ENCODE measurements around the gene ASB1.

ASB1 gene

DNA sequence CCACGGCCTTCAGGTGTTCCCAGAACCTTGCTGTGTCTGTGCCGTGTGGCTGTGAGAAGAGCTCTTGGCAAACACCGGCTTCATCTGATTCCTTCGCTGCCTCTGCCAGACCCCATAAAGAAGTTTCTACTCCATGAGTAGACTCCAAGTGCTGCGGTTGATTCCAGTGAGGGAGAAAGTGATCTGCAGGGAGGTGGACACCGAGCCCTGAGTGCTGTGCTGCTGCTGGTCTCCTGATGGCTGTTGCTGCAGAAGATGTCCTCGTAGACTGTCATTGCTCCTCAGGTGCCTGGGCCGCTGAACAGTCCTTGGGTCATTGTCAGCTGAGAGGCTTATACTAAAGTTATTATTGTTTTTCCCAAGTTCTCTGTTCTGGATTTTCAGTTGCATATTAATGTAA, 19.6 kb downstream of the ASB1 start:
- TF ChIP-seq FOXP2 (optimal IDR thresholded peaks at IDR 0.05; ENCODE audit: borderline replicate concordance, extremely low read depth, extremely low read length, insufficient read depth) (no peak), SIN3A (IDR thresholded peaks at IDR 0.05; ENCODE audit: borderline replicate concordance, insufficient read depth, low read length) (no peak), TAF1 (IDR thresholded peaks at IDR 0.05; ENCODE audit: borderline replicate concordance, insufficient read depth, low read length) (no peak)
- TF ChIP-seq, protein P1, sequence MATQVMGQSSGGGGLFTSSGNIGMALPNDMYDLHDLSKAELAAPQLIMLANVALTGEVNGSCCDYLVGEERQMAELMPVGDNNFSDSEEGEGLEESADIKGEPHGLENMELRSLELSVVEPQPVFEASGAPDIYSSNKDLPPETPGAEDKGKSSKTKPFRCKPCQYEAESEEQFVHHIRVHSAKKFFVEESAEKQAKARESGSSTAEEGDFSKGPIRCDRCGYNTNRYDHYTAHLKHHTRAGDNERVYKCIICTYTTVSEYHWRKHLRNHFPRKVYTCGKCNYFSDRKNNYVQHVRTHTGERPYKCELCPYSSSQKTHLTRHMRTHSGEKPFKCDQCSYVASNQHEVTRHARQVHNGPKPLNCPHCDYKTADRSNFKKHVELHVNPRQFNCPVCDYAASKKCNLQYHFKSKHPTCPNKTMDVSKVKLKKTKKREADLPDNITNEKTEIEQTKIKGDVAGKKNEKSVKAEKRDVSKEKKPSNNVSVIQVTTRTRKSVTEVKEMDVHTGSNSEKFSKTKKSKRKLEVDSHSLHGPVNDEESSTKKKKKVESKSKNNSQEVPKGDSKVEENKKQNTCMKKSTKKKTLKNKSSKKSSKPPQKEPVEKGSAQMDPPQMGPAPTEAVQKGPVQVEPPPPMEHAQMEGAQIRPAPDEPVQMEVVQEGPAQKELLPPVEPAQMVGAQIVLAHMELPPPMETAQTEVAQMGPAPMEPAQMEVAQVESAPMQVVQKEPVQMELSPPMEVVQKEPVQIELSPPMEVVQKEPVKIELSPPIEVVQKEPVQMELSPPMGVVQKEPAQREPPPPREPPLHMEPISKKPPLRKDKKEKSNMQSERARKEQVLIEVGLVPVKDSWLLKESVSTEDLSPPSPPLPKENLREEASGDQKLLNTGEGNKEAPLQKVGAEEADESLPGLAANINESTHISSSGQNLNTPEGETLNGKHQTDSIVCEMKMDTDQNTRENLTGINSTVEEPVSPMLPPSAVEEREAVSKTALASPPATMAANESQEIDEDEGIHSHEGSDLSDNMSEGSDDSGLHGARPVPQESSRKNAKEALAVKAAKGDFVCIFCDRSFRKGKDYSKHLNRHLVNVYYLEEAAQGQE (IDR thresholded peaks at IDR 0.05; ENCODE audit: insufficient read depth in 1 of 2, low read depth in 2 of 2, low read length in 2 of 2): no peak

DNA sequence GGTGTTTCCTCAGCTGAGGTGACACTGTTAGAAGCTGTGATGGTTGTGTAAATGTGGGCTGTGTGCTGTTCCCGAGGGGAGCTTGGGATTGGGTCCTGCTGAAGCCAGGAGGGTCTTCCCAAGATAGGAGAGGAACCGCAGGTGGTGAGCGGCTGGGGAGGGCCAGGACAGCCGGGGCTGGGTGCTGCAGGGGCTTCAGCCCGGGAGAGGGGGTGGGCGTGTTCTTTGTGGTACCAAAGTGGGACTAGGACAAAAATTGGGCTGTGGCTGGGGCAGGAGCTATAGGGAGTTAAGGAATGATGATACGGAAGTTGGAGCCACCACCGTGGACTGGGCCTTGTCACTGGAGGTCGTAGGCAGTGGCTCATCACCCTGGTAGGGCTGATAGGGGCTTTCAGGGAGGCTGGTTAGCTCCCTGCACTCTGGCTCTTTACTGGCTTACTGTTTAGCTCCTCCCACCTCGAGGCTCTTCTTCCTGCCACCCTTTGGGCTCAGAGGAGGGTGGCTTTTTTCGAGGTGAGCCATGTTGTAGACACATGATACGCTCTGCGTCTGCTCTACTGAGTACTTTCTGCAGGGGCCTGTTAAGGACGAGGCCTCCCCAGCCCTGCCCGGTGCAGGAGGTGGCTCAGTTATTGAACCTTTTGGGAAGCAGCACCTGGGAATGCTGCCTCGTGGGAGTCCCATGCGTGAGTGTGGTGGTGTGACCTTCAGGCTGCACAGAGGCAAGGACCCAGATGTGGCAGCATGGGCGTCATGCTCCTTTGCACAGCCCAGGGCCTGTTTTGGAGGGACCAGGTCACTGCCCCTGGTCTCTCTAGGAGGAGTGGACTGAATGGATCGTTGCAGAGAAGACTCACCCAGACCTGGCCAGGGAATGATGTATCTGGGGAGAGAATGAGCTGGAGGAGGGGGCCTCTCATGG, 21.6 kb downstream of the ASB1 start:
- TF ChIP-seq POLR2AphosphoS5 (IDR thresholded peaks at IDR 0.05; ENCODE audit: low read depth, low read length) (no peak), FOXP2 (optimal IDR thresholded peaks at IDR 0.05; ENCODE audit: borderline replicate concordance, extremely low read depth, extremely low read length, insufficient read depth) (no peak), TAF1 (IDR thresholded peaks at IDR 0.05; ENCODE audit: borderline replicate concordance, insufficient read depth, low read length) (no peak)

DNA sequence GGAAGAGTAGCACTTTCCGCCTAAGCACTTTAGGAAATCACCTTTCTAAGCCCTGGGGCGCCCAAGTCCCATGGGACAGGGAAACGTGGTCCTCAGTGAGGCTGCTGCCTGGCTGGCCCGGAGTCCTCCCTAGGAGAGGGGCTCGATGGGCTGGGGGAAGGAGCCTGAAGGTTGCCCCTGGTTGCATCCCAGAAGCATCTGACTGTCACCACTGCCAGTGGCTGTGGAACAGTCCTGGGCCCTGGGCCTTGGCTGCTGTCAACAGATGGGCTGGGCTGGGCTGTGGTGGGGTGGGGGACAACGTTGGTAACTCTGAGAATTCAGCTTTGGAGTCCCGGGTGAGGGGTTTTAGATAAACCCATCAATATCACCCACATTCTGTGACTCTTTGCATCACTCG, 22.5 kb downstream of the ASB1 start:
- no peak for TF ChIP-seq SIN3A (IDR thresholded peaks at IDR 0.05; ENCODE audit: borderline replicate concordance, insufficient read depth, low read length)
- TF ChIP-seq FOXP2 (optimal IDR thresholded peaks at IDR 0.05; ENCODE audit: borderline replicate concordance, extremely low read depth, extremely low read length, insufficient read depth): no peak
- TF ChIP-seq POLR2AphosphoS5 (IDR thresholded peaks at IDR 0.05; ENCODE audit: low read depth, low read length): no peak
- no peak for TF ChIP-seq TAF1 (IDR thresholded peaks at IDR 0.05; ENCODE audit: borderline replicate concordance, insufficient read depth, low read length)
- TF ChIP-seq, protein P1 (IDR thresholded peaks at IDR 0.05; ENCODE audit: insufficient read depth in 1 of 2, low read depth in 2 of 2, low read length in 2 of 2): no peak

DNA sequence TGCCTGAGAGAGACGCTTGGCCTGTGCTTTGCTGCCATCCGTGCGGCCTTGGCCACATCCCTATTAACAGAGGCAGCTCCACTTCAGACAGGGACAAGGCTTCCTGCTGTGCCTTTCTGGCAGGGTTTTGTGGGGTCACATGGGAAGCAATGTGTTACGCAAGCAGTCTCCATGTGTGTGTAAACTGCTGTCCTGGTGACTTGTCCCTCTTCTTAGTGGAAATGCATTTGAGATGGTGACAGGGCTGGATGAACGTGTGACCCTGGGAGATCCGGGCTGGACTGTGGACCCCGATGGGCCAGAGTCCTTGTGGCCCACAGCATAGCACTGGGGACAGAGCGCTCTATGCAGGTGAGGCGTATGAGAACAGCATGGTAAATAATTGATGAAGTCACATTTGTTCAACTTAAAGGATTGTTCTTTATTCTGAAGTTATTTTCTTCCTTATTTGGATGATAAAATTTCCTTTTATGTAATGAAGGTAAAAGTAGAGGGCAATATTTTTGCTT, 23.2 kb downstream of the ASB1 start:
- no peak for TF ChIP-seq SIN3A (IDR thresholded peaks at IDR 0.05; ENCODE audit: borderline replicate concordance, insufficient read depth, low read length)
- TF ChIP-seq, protein P1 (IDR thresholded peaks at IDR 0.05; ENCODE audit: insufficient read depth in 1 of 2, low read depth in 2 of 2, low read length in 2 of 2): no peak

DNA sequence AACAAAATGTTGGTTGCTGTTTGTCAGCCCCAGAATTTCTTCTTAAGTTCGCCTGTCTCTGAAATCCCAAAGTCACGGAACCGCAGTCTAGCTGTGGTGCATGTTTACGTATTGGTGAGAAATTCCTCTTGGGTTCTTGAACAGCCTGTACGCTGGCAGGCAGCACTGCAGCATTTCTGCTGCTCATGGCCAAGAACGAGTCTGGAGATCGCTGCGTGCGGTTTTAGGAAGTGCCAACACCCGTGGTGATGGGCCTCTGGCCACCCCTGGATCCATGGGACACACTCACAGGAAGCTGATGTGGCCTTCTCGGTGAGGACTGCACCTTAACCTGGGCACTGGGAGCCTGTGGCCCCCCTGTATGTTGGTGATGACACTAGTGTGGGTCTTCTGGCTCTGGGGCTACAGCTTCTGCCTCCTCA, 23.7 kb downstream of the ASB1 start:
- TF ChIP-seq SIN3A (IDR thresholded peaks at IDR 0.05; ENCODE audit: borderline replicate concordance, insufficient read depth, low read length) (no peak), POLR2AphosphoS5 (IDR thresholded peaks at IDR 0.05; ENCODE audit: low read depth, low read length) (no peak)

DNA sequence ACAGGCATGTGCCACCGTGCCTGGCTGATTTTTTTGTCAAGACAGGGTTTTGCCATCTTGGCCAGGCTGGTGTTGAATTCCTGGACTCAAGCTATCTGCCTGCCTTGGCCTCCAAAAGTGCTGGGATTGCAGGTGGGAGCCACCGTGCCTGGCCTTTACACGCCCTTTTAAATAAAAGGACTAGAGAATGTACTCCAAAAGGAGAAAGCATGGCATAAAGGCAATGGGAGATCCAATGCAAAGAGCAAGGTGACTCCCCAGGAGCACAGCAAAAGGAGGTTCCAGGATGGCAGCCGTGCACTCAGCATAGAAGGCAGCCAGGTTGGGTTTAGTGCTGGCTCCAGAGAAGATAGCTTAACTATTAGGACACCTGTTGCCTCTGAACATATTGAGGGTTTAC, 27.1 kb downstream of the ASB1 start:
- no peak for TF ChIP-seq TAF1 (IDR thresholded peaks at IDR 0.05; ENCODE audit: borderline replicate concordance, insufficient read depth, low read length)
- no peak for TF ChIP-seq POLR2AphosphoS5 (IDR thresholded peaks at IDR 0.05; ENCODE audit: low read depth, low read length)
- TF ChIP-seq, protein P1 (IDR thresholded peaks at IDR 0.05; ENCODE audit: insufficient read depth in 1 of 2, low read depth in 2 of 2, low read length in 2 of 2): no peak
- TF ChIP-seq SIN3A (IDR thresholded peaks at IDR 0.05; ENCODE audit: borderline replicate concordance, insufficient read depth, low read length): no peak
- TF ChIP-seq FOXP2 (optimal IDR thresholded peaks at IDR 0.05; ENCODE audit: borderline replicate concordance, extremely low read depth, extremely low read length, insufficient read depth): no peak
